ENCODE measurements around the gene PIGP. TPM values are rescaled to one million over a fixed set of nuclear protein-coding genes. Genes with fewer than 3 reads are reported as not detected.

Gene PIGP
- total and polyA plus RNA-seq, 2 of the 13 experiments (the other 11 are each of a cell fraction or from before 2014, with no cell fraction given), result 14.8 to 33.4 TPM

- TF ChIP-seq ZNF337 (CRISPR knock-in tag; IDR thresholded peaks at IDR 0.05; ENCODE audit: borderline replicate concordance, low read depth) (0 out of 2 replicates have a peak, but pooled peaks have one; percentile 7), REXO4 (CRISPR knock-in tag; IDR thresholded peaks at IDR 0.05; ENCODE audit: borderline replicate concordance) (no peak), BRD4 (CRISPR knock-in tag; IDR thresholded peaks at IDR 0.05) (peak; percentile 77; the same call in 1 of the 2 replicates), THAP9 (CRISPR knock-in tag; IDR thresholded peaks at IDR 0.05; ENCODE audit: borderline replicate concordance) (no peak), HMG20B (CRISPR knock-in tag; conservative IDR thresholded peaks at IDR 0.05) (no peak; the same call in 1 of the 2 replicates), THAP11 (CRISPR knock-in tag; IDR thresholded peaks at IDR 0.05) (no peak; the same call in 1 of the 2 replicates), NONO (IDR thresholded peaks at IDR 0.05) (no peak), NONO (CRISPR knock-in tag; conservative IDR thresholded peaks at IDR 0.05) (peak; percentile 57; the same call in 1 of the 2 replicates), ZNF660 (CRISPR knock-in tag; IDR thresholded peaks at IDR 0.05; ENCODE audit: borderline replicate concordance, low read depth) (no peak), SIX1 (CRISPR knock-in tag; IDR thresholded peaks at IDR 0.05; ENCODE audit: borderline replicate concordance) (no peak), HNF4A (CRISPR knock-in tag; IDR thresholded peaks at IDR 0.05) (0 out of 2 replicates have a peak, but pooled peaks have one; percentile 4), MTF1 (CRISPR knock-in tag; IDR thresholded peaks at IDR 0.05) (no peak), KLF15 (CRISPR knock-in tag; IDR thresholded peaks at IDR 0.05; ENCODE audit: borderline replicate concordance) (no peak), ZNF44 (CRISPR knock-in tag; IDR thresholded peaks at IDR 0.05) (no peak), FOXC1 (CRISPR knock-in tag; IDR thresholded peaks at IDR 0.05; ENCODE audit: borderline replicate concordance) (no peak; the same call in 1 of the 2 replicates)
- TF ChIP-seq, protein P1, sequence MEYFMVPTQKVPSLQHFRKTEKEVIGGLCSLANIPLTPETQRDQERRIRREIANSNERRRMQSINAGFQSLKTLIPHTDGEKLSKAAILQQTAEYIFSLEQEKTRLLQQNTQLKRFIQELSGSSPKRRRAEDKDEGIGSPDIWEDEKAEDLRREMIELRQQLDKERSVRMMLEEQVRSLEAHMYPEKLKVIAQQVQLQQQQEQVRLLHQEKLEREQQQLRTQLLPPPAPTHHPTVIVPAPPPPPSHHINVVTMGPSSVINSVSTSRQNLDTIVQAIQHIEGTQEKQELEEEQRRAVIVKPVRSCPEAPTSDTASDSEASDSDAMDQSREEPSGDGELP (IDR thresholded peaks at IDR 0.05; ENCODE audit: borderline replicate concordance, low read depth), result no peak
- TF ChIP-seq, protein P2, sequence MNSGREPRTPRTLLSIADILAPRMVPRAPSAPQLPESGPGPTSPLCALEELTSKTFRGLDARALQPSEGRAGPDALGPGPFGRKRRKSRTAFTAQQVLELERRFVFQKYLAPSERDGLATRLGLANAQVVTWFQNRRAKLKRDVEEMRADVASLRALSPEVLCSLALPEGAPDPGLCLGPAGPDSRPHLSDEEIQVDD (CRISPR knock-in tag; IDR thresholded peaks at IDR 0.05; ENCODE audit: borderline replicate concordance), result no peak
- TF ChIP-seq, protein P3, sequence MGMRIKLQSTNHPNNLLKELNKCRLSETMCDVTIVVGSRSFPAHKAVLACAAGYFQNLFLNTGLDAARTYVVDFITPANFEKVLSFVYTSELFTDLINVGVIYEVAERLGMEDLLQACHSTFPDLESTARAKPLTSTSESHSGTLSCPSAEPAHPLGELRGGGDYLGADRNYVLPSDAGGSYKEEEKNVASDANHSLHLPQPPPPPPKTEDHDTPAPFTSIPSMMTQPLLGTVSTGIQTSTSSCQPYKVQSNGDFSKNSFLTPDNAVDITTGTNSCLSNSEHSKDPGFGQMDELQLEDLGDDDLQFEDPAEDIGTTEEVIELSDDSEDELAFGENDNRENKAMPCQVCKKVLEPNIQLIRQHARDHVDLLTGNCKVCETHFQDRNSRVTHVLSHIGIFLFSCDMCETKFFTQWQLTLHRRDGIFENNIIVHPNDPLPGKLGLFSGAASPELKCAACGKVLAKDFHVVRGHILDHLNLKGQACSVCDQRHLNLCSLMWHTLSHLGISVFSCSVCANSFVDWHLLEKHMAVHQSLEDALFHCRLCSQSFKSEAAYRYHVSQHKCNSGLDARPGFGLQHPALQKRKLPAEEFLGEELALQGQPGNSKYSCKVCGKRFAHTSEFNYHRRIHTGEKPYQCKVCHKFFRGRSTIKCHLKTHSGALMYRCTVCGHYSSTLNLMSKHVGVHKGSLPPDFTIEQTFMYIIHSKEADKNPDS (CRISPR knock-in tag; IDR thresholded peaks at IDR 0.05), result peak; percentile 90
- TF ChIP-seq, protein P4, sequence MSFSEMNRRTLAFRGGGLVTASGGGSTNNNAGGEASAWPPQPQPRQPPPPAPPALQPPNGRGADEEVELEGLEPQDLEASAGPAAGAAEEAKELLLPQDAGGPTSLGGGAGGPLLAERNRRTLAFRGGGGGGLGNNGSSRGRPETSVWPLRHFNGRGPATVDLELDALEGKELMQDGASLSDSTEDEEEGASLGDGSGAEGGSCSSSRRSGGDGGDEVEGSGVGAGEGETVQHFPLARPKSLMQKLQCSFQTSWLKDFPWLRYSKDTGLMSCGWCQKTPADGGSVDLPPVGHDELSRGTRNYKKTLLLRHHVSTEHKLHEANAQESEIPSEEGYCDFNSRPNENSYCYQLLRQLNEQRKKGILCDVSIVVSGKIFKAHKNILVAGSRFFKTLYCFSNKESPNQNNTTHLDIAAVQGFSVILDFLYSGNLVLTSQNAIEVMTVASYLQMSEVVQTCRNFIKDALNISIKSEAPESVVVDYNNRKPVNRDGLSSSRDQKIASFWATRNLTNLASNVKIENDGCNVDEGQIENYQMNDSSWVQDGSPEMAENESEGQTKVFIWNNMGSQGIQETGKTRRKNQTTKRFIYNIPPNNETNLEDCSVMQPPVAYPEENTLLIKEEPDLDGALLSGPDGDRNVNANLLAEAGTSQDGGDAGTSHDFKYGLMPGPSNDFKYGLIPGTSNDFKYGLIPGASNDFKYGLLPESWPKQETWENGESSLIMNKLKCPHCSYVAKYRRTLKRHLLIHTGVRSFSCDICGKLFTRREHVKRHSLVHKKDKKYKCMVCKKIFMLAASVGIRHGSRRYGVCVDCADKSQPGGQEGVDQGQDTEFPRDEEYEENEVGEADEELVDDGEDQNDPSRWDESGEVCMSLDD (CRISPR knock-in tag; IDR thresholded peaks at IDR 0.05; ENCODE audit: borderline replicate concordance), result no peak
These were observed 736 bp upstream of the PIGP start (continued) for GRCh38 chr21:37073417-37074196.
